ENCODE data around the gene ANGPTL2. TPM values are rescaled to one million over a fixed set of nuclear protein-coding genes. Genes with fewer than 3 reads are reported as not detected.

Gene ANGPTL2
- total RNA-seq, 4 donors from 2014 or later: 17.3 to 21.3 (median 19.8) TPM

DNA sequence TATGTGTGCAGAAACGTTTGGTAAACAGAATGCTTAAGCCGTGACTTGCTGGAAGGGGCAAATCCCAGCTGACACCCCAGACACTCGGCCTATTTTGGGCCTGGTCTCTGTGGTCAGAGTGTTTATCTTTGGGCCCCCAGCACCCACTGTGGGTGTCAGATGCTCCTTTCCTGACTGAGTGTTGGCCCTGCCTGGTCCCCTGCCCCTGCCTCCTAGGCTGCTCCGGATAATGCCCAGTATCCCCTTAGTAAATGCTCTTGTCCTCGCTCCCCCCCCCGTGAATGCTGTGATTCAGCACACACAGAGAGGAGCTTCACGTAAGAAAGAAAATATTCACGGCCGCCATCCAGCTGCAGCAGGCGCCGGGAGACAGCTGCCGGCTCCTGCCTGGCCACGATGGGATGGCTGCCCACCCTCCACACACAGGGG, 11.3 kb upstream of the ANGPTL2 start:
- H3K27ac ChIP-seq: peak overlapping the region; percentile 81
- H3K4me1 ChIP-seq: peaks cover 61% of the 10 kb centered on the region
- DNase-seq (ENCODE audit: low spot score in 2 of 2): peak in 1 of 2 donors; percentile 86
- no peak overlapping the region for H3K4me3 ChIP-seq
- no peaks in the 10 kb centered on the region for H3K9me3 ChIP-seq
- TF ChIP-seq, protein P1, sequence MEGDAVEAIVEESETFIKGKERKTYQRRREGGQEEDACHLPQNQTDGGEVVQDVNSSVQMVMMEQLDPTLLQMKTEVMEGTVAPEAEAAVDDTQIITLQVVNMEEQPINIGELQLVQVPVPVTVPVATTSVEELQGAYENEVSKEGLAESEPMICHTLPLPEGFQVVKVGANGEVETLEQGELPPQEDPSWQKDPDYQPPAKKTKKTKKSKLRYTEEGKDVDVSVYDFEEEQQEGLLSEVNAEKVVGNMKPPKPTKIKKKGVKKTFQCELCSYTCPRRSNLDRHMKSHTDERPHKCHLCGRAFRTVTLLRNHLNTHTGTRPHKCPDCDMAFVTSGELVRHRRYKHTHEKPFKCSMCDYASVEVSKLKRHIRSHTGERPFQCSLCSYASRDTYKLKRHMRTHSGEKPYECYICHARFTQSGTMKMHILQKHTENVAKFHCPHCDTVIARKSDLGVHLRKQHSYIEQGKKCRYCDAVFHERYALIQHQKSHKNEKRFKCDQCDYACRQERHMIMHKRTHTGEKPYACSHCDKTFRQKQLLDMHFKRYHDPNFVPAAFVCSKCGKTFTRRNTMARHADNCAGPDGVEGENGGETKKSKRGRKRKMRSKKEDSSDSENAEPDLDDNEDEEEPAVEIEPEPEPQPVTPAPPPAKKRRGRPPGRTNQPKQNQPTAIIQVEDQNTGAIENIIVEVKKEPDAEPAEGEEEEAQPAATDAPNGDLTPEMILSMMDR (IDR thresholded peaks at IDR 0.05): no peak
- TF ChIP-seq POLR2AphosphoS5 (IDR thresholded peaks at IDR 0.05): no peak
- no peak for TF ChIP-seq EP300 (IDR thresholded peaks at IDR 0.05)
- no peak for TF ChIP-seq POLR2A (IDR thresholded peaks at IDR 0.05)
- no peaks in the 10 kb centered on the region for H3K36me3 ChIP-seq
- 57% methylated on average over 11 of the region's 13 CpGs for WGBS
- no peaks in the 10 kb centered on the region for H3K27me3 ChIP-seq

GRCh38 chr9:127132921-127133647, 10.6 kb upstream of the ANGPTL2 start:
- Histone ChIP-seq H3K27me3 (no peaks in the 10 kb centered on the region), H3K27ac (peak overlapping the region; percentile 81), H3K4me1 (peaks cover 65% of the 10 kb centered on the region), H3K9me3 (no peaks in the 10 kb centered on the region), H3K4me3 (no peak overlapping the region), H3K36me3 (no peaks in the 10 kb centered on the region)
- 63% methylated on average over 13 of the region's 15 CpGs for WGBS
- peak in 1 of 2 donors; percentile 77 for DNase-seq (ENCODE audit: low spot score in 2 of 2)
- TF ChIP-seq, protein P1 (IDR thresholded peaks at IDR 0.05): no peak
- no peak for TF ChIP-seq POLR2A (IDR thresholded peaks at IDR 0.05)

DNA sequence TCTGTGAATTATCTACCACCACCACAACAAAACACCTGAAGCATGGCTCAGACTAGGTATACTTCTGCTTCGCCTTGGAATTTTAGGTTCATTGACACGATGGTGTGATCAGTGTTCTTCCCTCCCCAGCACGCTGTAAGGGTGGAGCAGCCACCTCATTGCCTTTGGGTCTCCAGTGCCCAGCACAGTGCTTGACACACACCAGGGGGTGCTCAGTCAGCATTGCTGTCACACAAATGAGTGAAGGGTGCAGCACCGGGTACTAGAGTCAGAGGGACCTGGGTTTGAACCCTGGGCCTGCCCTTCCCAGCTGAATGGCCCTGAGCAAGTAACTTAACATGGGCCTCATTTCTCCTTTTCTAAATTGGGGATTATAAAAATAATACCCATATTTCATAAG, 9.9 kb upstream of the ANGPTL2 start:
- no peaks in the 10 kb centered on the region for H3K27me3 ChIP-seq
- H3K27ac ChIP-seq: peak overlapping the region; percentile 79
- H3K4me3 ChIP-seq: no peak overlapping the region
- H3K36me3 ChIP-seq: no peaks in the 10 kb centered on the region
- H3K9me3 ChIP-seq: no peaks in the 10 kb centered on the region
- TF ChIP-seq POLR2A (IDR thresholded peaks at IDR 0.05) (no peak), POLR2AphosphoS5 (IDR thresholded peaks at IDR 0.05) (no peak), EP300 (IDR thresholded peaks at IDR 0.05) (no peak)
- TF ChIP-seq, protein P1 (IDR thresholded peaks at IDR 0.05): no peak
- H3K4me1 ChIP-seq: peaks cover 65% of the 10 kb centered on the region
- peak in 1 of 2 donors; percentile 70 for DNase-seq (ENCODE audit: low spot score in 2 of 2)
- WGBS: 95% methylated on average over 4 of the region's 4 CpGs

DNA sequence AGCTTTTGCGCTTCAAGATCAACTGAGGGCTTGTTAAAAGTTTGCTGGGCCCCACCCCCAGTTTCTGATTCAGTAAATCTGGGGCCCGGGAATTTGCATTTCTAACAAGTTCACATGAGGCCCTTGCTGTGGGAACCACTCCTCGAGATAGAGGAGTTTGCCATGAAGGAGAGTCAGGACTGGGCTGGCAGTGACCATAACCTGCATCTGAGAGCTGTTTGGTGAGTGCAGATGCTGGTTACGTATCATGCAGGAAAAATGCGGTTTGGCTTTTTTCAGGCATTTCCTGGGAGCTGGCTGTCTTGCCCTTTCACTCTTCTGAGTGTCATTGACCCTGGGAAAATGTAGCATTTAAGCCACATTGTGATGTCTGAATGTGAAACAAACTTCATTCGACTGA, 9.4 kb upstream of the ANGPTL2 start:
- Histone ChIP-seq H3K27me3 (no peaks in the 10 kb centered on the region), H3K9me3 (no peaks in the 10 kb centered on the region), H3K4me1 (peaks cover 65% of the 10 kb centered on the region), H3K4me3 (no peak overlapping the region), H3K27ac (peak overlapping the region; percentile 79), H3K36me3 (no peaks in the 10 kb centered on the region)
- DNase-seq (ENCODE audit: low spot score in 2 of 2): peak in 1 of 2 donors; percentile 62
- WGBS: 74% methylated on average over 6 of the region's 6 CpGs
- TF ChIP-seq, protein P1 (IDR thresholded peaks at IDR 0.05): no peak
- no peak for TF ChIP-seq POLR2AphosphoS5 (IDR thresholded peaks at IDR 0.05)
- TF ChIP-seq EP300 (IDR thresholded peaks at IDR 0.05): no peak
- TF ChIP-seq POLR2A (IDR thresholded peaks at IDR 0.05): no peak

DNA sequence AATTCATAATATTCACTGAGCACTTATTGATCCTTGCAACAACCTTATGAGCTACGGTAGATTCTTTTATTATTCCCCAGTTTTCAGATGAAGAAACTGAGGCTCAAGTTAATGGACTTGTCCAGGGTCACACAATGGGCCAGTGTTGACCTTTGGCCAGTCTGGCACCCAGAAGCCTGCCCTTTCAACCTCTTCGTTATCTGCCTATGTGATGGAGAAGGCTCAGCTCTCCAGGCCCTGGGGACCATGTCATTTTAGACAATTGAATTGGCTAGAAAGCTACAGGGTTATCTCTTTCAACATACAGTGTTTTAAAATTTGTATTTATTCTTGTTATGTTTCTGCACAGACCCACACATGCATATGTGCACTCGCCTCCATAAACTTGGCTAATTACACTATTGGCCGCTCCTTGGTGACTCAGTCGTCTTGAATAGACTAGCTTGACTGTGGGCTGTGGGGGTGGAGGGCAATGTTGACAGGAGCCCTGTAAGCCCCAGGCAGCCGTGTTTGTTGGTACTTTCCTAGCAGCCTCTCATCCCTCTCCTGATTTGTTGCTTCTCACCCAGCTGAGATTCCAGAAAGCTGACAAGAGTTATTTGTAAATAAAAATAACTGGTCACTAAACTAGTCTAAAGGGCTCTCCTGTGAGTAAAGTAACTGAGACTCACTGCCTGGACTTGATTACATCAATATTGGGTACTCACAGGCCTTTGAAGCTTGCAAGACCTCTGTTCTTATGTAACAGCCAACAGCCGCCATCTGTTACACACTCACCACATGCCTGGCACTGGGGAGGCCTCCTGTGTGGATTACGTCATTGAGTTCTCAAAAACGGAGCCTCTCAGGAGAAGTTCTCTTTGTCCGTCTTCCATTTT, 8.5 kb upstream of the ANGPTL2 start:
- Histone ChIP-seq H3K4me1 (peaks cover 65% of the 10 kb centered on the region), H3K27ac (peak overlapping the region; percentile 79), H3K9me3 (no peaks in the 10 kb centered on the region), H3K36me3 (no peaks in the 10 kb centered on the region), H3K27me3 (no peaks in the 10 kb centered on the region), H3K4me3 (no peak overlapping the region)
- 51% methylated on average over 10 of the region's 10 CpGs for WGBS
- peak; percentile 83 to 86 for DNase-seq (ENCODE audit: low spot score in 2 of 2)
- TF ChIP-seq POLR2AphosphoS5 (IDR thresholded peaks at IDR 0.05) (peak in 2 of 3 donors; percentile 31 to 79), EP300 (IDR thresholded peaks at IDR 0.05) (no peak)
